GM21825 (cell line): Measurements from ENCODE around the gene BIRC6.
"Not testable (repeated sequence)": the region's sequence is repeated elsewhere in the genome, so short reads cannot be mapped to it uniquely, and the experiment has no call there.

ENCODE experiments used
- ATAC-seq: cut with Tn5 transposase; IDR thresholded peaks from one replicate; pipeline ENCODE4 v1.9.1; 2021; ENCODE audit warnings: mild to moderate bottlenecking, moderate library complexity; ENCODE audit not compliant: unreplicated experiment

Gene BIRC6

GRCh38 chr2:32446369-32446768 is 89.5 kb downstream of the BIRC6 start:
- no peak for ATAC-seq

- no peak for ATAC-seq
These were observed 94.0 kb downstream of the BIRC6 start for GRCh38 chr2:32450851-32451250.

GRCh38 chr2:32452338-32453064 is 95.7 kb downstream of the BIRC6 start:
- no peak for ATAC-seq

- ATAC-seq: no peak
These were observed 96.6 kb downstream of the BIRC6 start for GRCh38 chr2:32453242-32454062.

- no peak for ATAC-seq
These were observed 99.0 kb downstream of the BIRC6 start for GRCh38 chr2:32455816-32456215.

GRCh38 chr2:32456808-32457207 is 100.0 kb downstream of the BIRC6 start:
- ATAC-seq: no peak

- ATAC-seq: no peak
These were observed 101.0 kb downstream of the BIRC6 start for GRCh38 chr2:32457814-32458213.

GRCh38 chr2:32460861-32461260 is 104.0 kb downstream of the BIRC6 start:
- ATAC-seq: not testable (repeated sequence)

GRCh38 chr2:32463110-32463509 is 106.3 kb downstream of the BIRC6 start:
- ATAC-seq: no peak

- no peak for ATAC-seq
These were observed 107.6 kb downstream of the BIRC6 start for GRCh38 chr2:32464431-32464830.

GRCh38 chr2:32472605-32473004 is 115.8 kb downstream of the BIRC6 start:
- ATAC-seq: no peak

- ATAC-seq: no peak
These were observed 117.6 kb downstream of the BIRC6 start for GRCh38 chr2:32474381-32474780.

GRCh38 chr2:32478889-32479620 is 122.2 kb downstream of the BIRC6 start:
- no peak for ATAC-seq

GRCh38 chr2:32479993-32480392 is 123.2 kb downstream of the BIRC6 start:
- no peak for ATAC-seq

- ATAC-seq: no peak
These were observed 125.6 kb downstream of the BIRC6 start for GRCh38 chr2:32482471-32482870.

GRCh38 chr2:32484937-32485336 is 128.1 kb downstream of the BIRC6 start:
- ATAC-seq: no peak

- no peak for ATAC-seq
These were observed 128.6 kb downstream of the BIRC6 start for GRCh38 chr2:32485399-32485798.

- ATAC-seq: no peak
These were observed 132.2 kb downstream of the BIRC6 start for GRCh38 chr2:32489061-32489460.

GRCh38 chr2:32491346-32491745 is 134.5 kb downstream of the BIRC6 start:
- no peak for ATAC-seq

- no peak for ATAC-seq
These were observed 138.3 kb downstream of the BIRC6 start for GRCh38 chr2:32495139-32495538.

GRCh38 chr2:32496662-32497061 is 139.8 kb downstream of the BIRC6 start:
- no peak for ATAC-seq

- ATAC-seq: no peak
These were observed 141.5 kb downstream of the BIRC6 start for GRCh38 chr2:32498306-32498705.
